BE2C (cell line): ENCODE data around the gene PAX5.
"Not testable (repeated sequence)": the region's sequence is repeated elsewhere in the genome, so short reads cannot be mapped to it uniquely, and the experiment has no call there.

Source experiments
- DNase-seq: peaks from one replicate; pipeline ENCODE4 v3.0.0-alpha.2; 2020
- H3K27me3 ChIP-seq: fragments of 250-450 bp; sonication (Bioruptor Pico); 2 replicates; pipeline ENCODE4 v1.5.1; 2020; ENCODE audit warnings: mild to moderate bottlenecking
- H3K36me3 ChIP-seq: fragments of 250-450 bp; sonication (Bioruptor Pico); 2 replicates; pipeline ENCODE4 v1.5.1; 2020; ENCODE audit warnings: mild to moderate bottlenecking
- H3K4me1 ChIP-seq: fragments of 250-450 bp; sonication (Bioruptor Pico); 2 replicates; pipeline ENCODE4 v1.5.1; 2020
- H3K4me3 ChIP-seq: 2 replicates; pipeline ENCODE4 v1.5.1; 2011; ENCODE audit warnings: low read depth, low read length
- H3K9me3 ChIP-seq: fragments of 250-450 bp; sonication (Bioruptor Pico); 2 replicates; pipeline ENCODE4 v1.5.1; 2020
- CTCF ChIP-seq: IDR thresholded peaks from 2 replicates; pipeline ENCODE4 v1.5.1; 2012; ENCODE audit warnings: mild to moderate bottlenecking, low read depth, low read length

PAX5 gene

GRCh38 chr9:37066139-37066725, 32.2 kb upstream of the PAX5 start:
- Histone ChIP-seq H3K4me1 (no peaks in the 10 kb centered on the region), H3K9me3 (no peaks in the 10 kb centered on the region), H3K36me3 (no peaks in the 10 kb centered on the region), H3K27me3 (peaks cover 5% of the 10 kb centered on the region; the same call in 1 of the 2 replicates), H3K4me3 (no peak overlapping the region)
- no peak for DNase-seq
- no peak for TF ChIP-seq CTCF

- no peak overlapping the region for H3K4me3 ChIP-seq
- no peaks in the 10 kb centered on the region for H3K4me1 ChIP-seq
- peaks cover 3% of the 10 kb centered on the region; the same call in 1 of the 2 replicates for H3K27me3 ChIP-seq
- H3K9me3 ChIP-seq = no peaks in the 10 kb centered on the region
- no peaks in the 10 kb centered on the region for H3K36me3 ChIP-seq
- DNase-seq = no peak
- no peak for TF ChIP-seq CTCF
Measured at GRCh38 chr9:37062336-37062735, 28.3 kb upstream of the PAX5 start.

- no peak for DNase-seq
- no peaks in the 10 kb centered on the region for H3K27me3 ChIP-seq
- no peaks in the 10 kb centered on the region for H3K9me3 ChIP-seq
- no peak for TF ChIP-seq CTCF
- no peak overlapping the region for H3K4me3 ChIP-seq
- H3K4me1 ChIP-seq = no peaks in the 10 kb centered on the region
- H3K36me3 ChIP-seq = no peaks in the 10 kb centered on the region
Measured at GRCh38 chr9:37061768-37062167, 27.7 kb upstream of the PAX5 start.

- TF ChIP-seq CTCF = no peak
- no peak overlapping the region for H3K4me3 ChIP-seq
- no peaks in the 10 kb centered on the region for H3K9me3 ChIP-seq
- no peak for DNase-seq
- no peaks in the 10 kb centered on the region for H3K27me3 ChIP-seq
- no peaks in the 10 kb centered on the region for H3K36me3 ChIP-seq
- no peaks in the 10 kb centered on the region for H3K4me1 ChIP-seq
Measured at GRCh38 chr9:37060833-37061232, 26.8 kb upstream of the PAX5 start.

GRCh38 chr9:37056046-37056920, 22.2 kb upstream of the PAX5 start:
- no peaks in the 10 kb centered on the region for H3K27me3 ChIP-seq
- no peaks in the 10 kb centered on the region for H3K36me3 ChIP-seq
- DNase-seq = no peak
- TF ChIP-seq CTCF = no peak
- no peaks in the 10 kb centered on the region for H3K9me3 ChIP-seq
- no peak overlapping the region for H3K4me3 ChIP-seq
- H3K4me1 ChIP-seq = no peaks in the 10 kb centered on the region

- not testable (repeated sequence) for H3K4me3 ChIP-seq, H3K9me3 ChIP-seq, H3K36me3 ChIP-seq, H3K4me1 ChIP-seq, DNase-seq, H3K27me3 ChIP-seq
Measured at GRCh38 chr9:37054363-37054720, 20.3 kb upstream of the PAX5 start.
